HCT116 (cell line): ENCODE measurements around the gene HEPACAM2. TPM values are rescaled to one million over a fixed set of nuclear protein-coding genes. Genes with fewer than 3 reads are reported as not detected.

Experiments
- ATAC-seq: fragments of 200-7000 bp; cut with Tn5 transposase; 2 replicates; pipeline ENCODE4 v1.9.1; 2020; ENCODE audit warnings: mild to moderate bottlenecking, moderate library complexity
- BruUV-seq: library from RNA; stranded (reverse); fragments of 400-500 nt; replicated peaks from 2 replicates; lab custom pipeline; 2021; lab: Mats Ljungman, UMichigan
- CTCF ChIA-PET: fragments of 300-600 bp; sonication (Branson Sonifier 250); formaldehyde crosslinking; loops from one replicate; lab custom pipeline; 2021; ENCODE audit warnings: antibody characterized with exemption; lab: Charles Lee
- POLR2A ChIA-PET: fragments of 300-600, 350-600 bp; sonication (Branson Sonifier 250); formaldehyde crosslinking; loops from one replicate; lab custom pipeline; 2021; ENCODE audit warnings: antibody characterized with exemption; lab: Charles Lee
- RAD21 ChIA-PET, 2 experiments: fragments of 300-600 bp; sonication (Branson Sonifier 250); formaldehyde crosslinking; loops; one replicate each; lab custom pipeline; 2023; ENCODE audit warnings: low total read pairs in 2 of 2; ENCODE audit not compliant: uncharacterized antibody in 2 of 2, unreplicated experiment in 2 of 2, low non-redundant PET in 1 of 2; lab: Charles Lee
- DNase-seq: peaks from one replicate; pipeline ENCODE4 v3.0.0-alpha.2; 2010; ENCODE audit warnings: low read depth, low spot score
- H2AFZ ChIP-seq: fragments of 200-600 bp; shearing (Covaris generic), sonication (generic); 2 replicates; pipeline ENCODE4 v1.6.1; 2017; ENCODE audit warnings: low read depth, mixed run types, mixed read lengths, antibody characterized with exemption, low read length; ENCODE audit not compliant: poor library complexity, severe bottlenecking
- H3K27ac ChIP-seq: 2 replicates; pipeline ENCODE4 v1.5.1; 2012; ENCODE audit warnings: low read depth, low read length
- H3K27me3 ChIP-seq: fragments of 200-600 bp; sonication (generic); 2 replicates; pipeline ENCODE4 v1.6.1; 2016; ENCODE audit warnings: mixed run types, low read length, mixed read lengths; ENCODE audit not compliant: insufficient read depth
- H3K36me3 ChIP-seq, 2 experiments: fragments of 200-500 bp in 1 of 2; fragments of 200-600 bp in 1 of 2; sonication (Bioruptor generic) in 1 of 2; sonication (generic) in 1 of 2; 2 replicates each; pipeline versions ENCODE4 v1.5.1 to v1.6.1; 2014 to 2016; ENCODE audit warnings: low read length in 2 of 2, inconsistent platforms in 1 of 2, mixed read lengths in 1 of 2, mixed run types in 1 of 2; ENCODE audit not compliant: insufficient read depth in 2 of 2, control insufficient read depth in 1 of 2
- H3K4me1 ChIP-seq, 2 experiments: fragments of 200-600 bp in 1 of 2; sonication (generic) in 1 of 2; 2 replicates each; pipeline versions ENCODE4 v1.5.1 to v1.6.1; 2012 to 2017; ENCODE audit warnings: low read length in 2 of 2, inconsistent platforms in 1 of 2, mild to moderate bottlenecking in 1 of 2, mixed read lengths in 1 of 2, mixed run types in 1 of 2, moderate library complexity in 1 of 2; ENCODE audit not compliant: insufficient read depth in 2 of 2, control insufficient read depth in 1 of 2
- H3K4me2 ChIP-seq: fragments of 200-600 bp; sonication (generic); 2 replicates; pipeline ENCODE4 v1.6.1; 2017; ENCODE audit warnings: mixed run types, low read length, mixed read lengths
- H3K4me3 ChIP-seq, 2 experiments: fragments of 200-600 bp in 1 of 2; sonication (generic) in 1 of 2; replicated peaks in 1 of 2; 2 replicates each; pipeline ENCODE4 v1.5.1; 2011 to 2016; ENCODE audit warnings: low read length in 2 of 2, control low read depth in 1 of 2, low read depth in 1 of 2, mild to moderate bottlenecking in 1 of 2, mixed read lengths in 1 of 2, mixed run types in 1 of 2
- H3K79me2 ChIP-seq: fragments of 200-600 bp; sonication (generic); 2 replicates; pipeline ENCODE4 v1.6.1; 2017; ENCODE audit warnings: mild to moderate bottlenecking, mixed run types, low read length, moderate library complexity, mixed read lengths; ENCODE audit not compliant: insufficient read depth
- H3K9ac ChIP-seq: fragments of 200-600 bp; sonication (generic); 2 replicates; pipeline ENCODE4 v1.6.1; 2016; ENCODE audit warnings: low read length, mixed read lengths
- H3K9me2 ChIP-seq: fragments of 200-600 bp; sonication (generic), shearing (Covaris generic); 2 replicates; pipeline ENCODE4 v1.6.1; 2017; ENCODE audit warnings: mixed run types, mild to moderate bottlenecking, moderate library complexity; ENCODE audit not compliant: insufficient read depth
- H3K9me3 ChIP-seq, 2 experiments: fragments of 200-500 bp in 1 of 2; fragments of 200-600 bp in 1 of 2; sonication (Bioruptor generic) in 1 of 2; sonication (generic) in 1 of 2; 2 replicates each; pipeline ENCODE4 v1.6.1; 2014 to 2017; ENCODE audit warnings: low read length in 2 of 2, mixed read lengths in 2 of 2, inconsistent platforms in 1 of 2, low read depth in 1 of 2, mild to moderate bottlenecking in 1 of 2, mixed run types in 1 of 2, moderate library complexity in 1 of 2; ENCODE audit not compliant: control insufficient read depth in 1 of 2, insufficient read depth in 1 of 2
- H4K20me1 ChIP-seq: fragments of 200-600 bp; sonication (generic), shearing (Covaris generic); 2 replicates; pipeline ENCODE4 v1.6.1; 2017; ENCODE audit warnings: mixed run types, mild to moderate bottlenecking, moderate library complexity; ENCODE audit not compliant: insufficient read depth
- ATF3 ChIP-seq: IDR thresholded peaks from 2 replicates; pipeline ENCODE4 v1.6.1; 2012
- CBX3 ChIP-seq: IDR thresholded peaks from 2 replicates; pipeline ENCODE4 v1.6.1; 2012; ENCODE audit warnings: low read depth
- CEBPB ChIP-seq: IDR thresholded peaks from 2 replicates; pipeline ENCODE4 v1.6.1; 2012; ENCODE audit warnings: low read depth
- CTCF ChIP-seq, 3 experiments: fragments of 200-600 bp in 1 of 3; sonication (generic) in 1 of 3; IDR thresholded peaks in 2 of 3; conservative IDR thresholded peaks in 1 of 3; 2 replicates each; pipeline ENCODE4 v1.5.1; 2012 to 2017; ENCODE audit warnings: low read depth in 2 of 3, low read length in 2 of 3, antibody characterized with exemption in 1 of 3, borderline replicate concordance in 1 of 3, control low read depth in 1 of 3, mild to moderate bottlenecking in 1 of 3, mixed read lengths in 1 of 3, mixed run types in 1 of 3, moderate library complexity in 1 of 3; ENCODE audit not compliant: insufficient read depth in 1 of 3
- EGR1 ChIP-seq: IDR thresholded peaks from 2 replicates; pipeline ENCODE4 v1.6.1; 2012; ENCODE audit warnings: low read depth
- ELF1 ChIP-seq: IDR thresholded peaks from 2 replicates; pipeline ENCODE4 v1.6.1; 2012; ENCODE audit warnings: low read depth, borderline replicate concordance
- EZH2 ChIP-seq: fragments of 200-600 bp; sonication (generic); IDR thresholded peaks from 2 replicates; pipeline ENCODE4 v1.6.1; 2017; ENCODE audit warnings: antibody characterized with exemption, mixed run types
- FOSL1 ChIP-seq: IDR thresholded peaks from 2 replicates; pipeline ENCODE4 v1.6.1; 2012; ENCODE audit warnings: low read depth
- JUND ChIP-seq: IDR thresholded peaks from 2 replicates; pipeline ENCODE4 v1.6.1; 2012
- POLR2AphosphoS5 ChIP-seq: IDR thresholded peaks from 2 replicates; pipeline ENCODE4 v1.6.1; 2011; ENCODE audit warnings: mild to moderate bottlenecking, low read depth, low read length, moderate library complexity
- RAD21 ChIP-seq: IDR thresholded peaks from 2 replicates; pipeline ENCODE4 v1.6.1; 2012; ENCODE audit warnings: low read depth, mild to moderate bottlenecking
- SIN3A ChIP-seq: IDR thresholded peaks from 2 replicates; pipeline ENCODE4 v1.6.1; 2012; ENCODE audit warnings: low read depth
- SP1 ChIP-seq: IDR thresholded peaks from 2 replicates; pipeline ENCODE4 v1.6.1; 2012; ENCODE audit warnings: low read depth
- TCF7L2 ChIP-seq: IDR thresholded peaks from 2 replicates; pipeline ENCODE4 v1.7.0; 2011; ENCODE audit warnings: borderline replicate concordance, inconsistent platforms; ENCODE audit not compliant: insufficient read depth, insufficient read length; ENCODE audit errors: extremely low read depth
- YY1 ChIP-seq: IDR thresholded peaks from 2 replicates; pipeline ENCODE4 v1.6.1; 2011; ENCODE audit warnings: low read length, low read depth, moderate library complexity, mild to moderate bottlenecking; ENCODE audit not compliant: insufficient replicate concordance; ENCODE audit errors: extremely low read depth
- ZBTB33 ChIP-seq: IDR thresholded peaks from 2 replicates; pipeline ENCODE4 v1.6.1; 2011; ENCODE audit warnings: mild to moderate bottlenecking, low read length, moderate library complexity; ENCODE audit not compliant: insufficient replicate concordance; ENCODE audit errors: extremely low read depth
- ZFX ChIP-seq: fragments of 450-650 bp; IDR thresholded peaks from 2 replicates; pipeline ENCODE4 v1.6.1; 2017
- ZNF274 ChIP-seq: fragments of 200-500 bp; sonication (Bioruptor generic); IDR thresholded peaks from 2 replicates; pipeline ENCODE4 v1.6.1; 2014; ENCODE audit warnings: mild to moderate bottlenecking, low read depth, low read length, inconsistent platforms
- intact Hi-C: fragments of 100-400 bp; cut with micrococcal nuclease; formaldehyde crosslinking; loops from 2 replicates; pipeline ENCODE4 v1.10.0; 2022
- total RNA-seq: library from RNA; stranded (reverse); gene quantifications from one replicate; pipeline ENCODE4 v1.2.1, GENCODE V29; 2021; ENCODE audit not compliant: unreplicated experiment

Gene HEPACAM2
- total RNA-seq, 1 experiment from 2014 or later, result not detected

- CTCF ChIA-PET, result no interaction called here
- no peak overlapping the region for H2AFZ ChIP-seq
- POLR2A ChIA-PET, result no interaction called here
- H4K20me1 ChIP-seq, result no peaks in the 10 kb centered on the region
- no peak for ATAC-seq
- H3K36me3 ChIP-seq, result no peaks in the 10 kb centered on the region
- DNase-seq, result no peak
- no peaks in the 10 kb centered on the region for H3K9me3 ChIP-seq
- no peaks in the 10 kb centered on the region for H3K9me2 ChIP-seq
- H3K9ac ChIP-seq, result no peak overlapping the region
- no TSS peak for BruUV-seq
- no peaks in the 10 kb centered on the region for H3K4me1 ChIP-seq
- no peaks in the 10 kb centered on the region for H3K27me3 ChIP-seq
- no peak overlapping the region for H3K4me2 ChIP-seq
- no peak for TF ChIP-seq ELF1
- TF ChIP-seq RAD21, result no peak
- no peak for TF ChIP-seq SP1
- TF ChIP-seq TCF7L2, result no peak
- no peak for TF ChIP-seq CTCF (IDR thresholded peaks at IDR 0.05 in 2 of 3, conservative IDR thresholded peaks at IDR 0.05 in 1 of 3; ENCODE audit: borderline replicate concordance in 1 of 3, insufficient read depth in 1 of 3, low read depth in 2 of 3, low read length in 2 of 3)
- TF ChIP-seq EZH2, result no peak
- H3K27ac ChIP-seq, result no peak overlapping the region
- intact Hi-C loops, result no loop called here
- H3K4me3 ChIP-seq, result no peak overlapping the region
- no peaks in the 10 kb centered on the region for H3K79me2 ChIP-seq
- RAD21 ChIA-PET, result no interaction called here
Measured at GRCh38 chr7:93159490-93159889, 66.8 kb downstream of the HEPACAM2 start.

DNA sequence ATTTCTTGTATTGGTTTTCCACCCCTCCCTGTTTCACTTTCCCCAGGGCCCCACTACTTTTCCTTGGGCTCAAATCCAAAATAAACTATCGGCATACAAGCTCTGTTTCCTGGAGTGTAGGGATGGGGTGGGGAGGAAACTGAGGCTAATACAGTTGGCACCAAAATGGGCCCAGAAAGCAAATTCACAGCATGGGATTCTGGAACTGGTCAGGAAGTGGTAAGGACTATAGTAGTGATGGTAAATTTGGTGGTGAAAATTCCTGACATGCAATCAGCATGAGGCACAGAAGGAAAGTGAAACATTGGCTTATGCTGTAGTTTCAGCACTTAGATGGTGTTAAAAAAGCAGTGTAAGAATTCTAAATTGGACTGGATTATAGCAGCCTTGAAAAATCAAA lies 69.4 kb downstream of the HEPACAM2 start:
- Histone ChIP-seq H4K20me1 (no peaks in the 10 kb centered on the region), H3K9me2 (no peaks in the 10 kb centered on the region; the same call in 1 of the 2 replicates), H3K4me3 (no peak overlapping the region), H3K4me2 (no peak overlapping the region), H3K27me3 (no peaks in the 10 kb centered on the region), H3K79me2 (no peaks in the 10 kb centered on the region), H3K27ac (no peak overlapping the region), H3K4me1 (no peaks in the 10 kb centered on the region), H3K9ac (no peak overlapping the region), H3K9me3 (no peaks in the 10 kb centered on the region), H2AFZ (no peak overlapping the region), H3K36me3 (no peaks in the 10 kb centered on the region)
- ChIA-PET RAD21 (no interaction called here), CTCF (no interaction called here), POLR2A (no interaction called here)
- ATAC-seq, result no peak
- TF ChIP-seq SP1 (no peak), SIN3A (no peak), TCF7L2 (no peak), FOSL1 (no peak), RAD21 (no peak), CEBPB (no peak), JUND (no peak), YY1 (no peak), ZFX (no peak), ATF3 (no peak), CBX3 (no peak), ZBTB33 (no peak), EGR1 (no peak), ELF1 (no peak), ZNF274 (no peak), POLR2AphosphoS5 (no peak)
- no TSS peak for BruUV-seq
- intact Hi-C loops, result no loop called here
- DNase-seq, result no peak
